A549 (cell line): ENCODE results near the gene SPRR3.

Experiments used
- BHLHE40 ChIP-seq: IDR thresholded peaks from 2 replicates; pipeline ENCODE4 v1.6.1; 2012; ENCODE audit warnings: low read depth, low read length, inconsistent platforms
- MAFK ChIP-seq: fragments of 450-650 bp; IDR thresholded peaks from 2 replicates; pipeline ENCODE4 v1.6.1; 2014; ENCODE audit not compliant: partially characterized antibody
- MYC ChIP-seq: IDR thresholded peaks from 2 replicates; pipeline ENCODE4 v1.6.1; 2012; ENCODE audit warnings: mild to moderate bottlenecking, inconsistent platforms, low read length, improper control_type of control experiment, borderline replicate concordance
- POLR2A ChIP-seq: IDR thresholded peaks from 2 replicates; pipeline ENCODE4 v1.6.1; 2012; ENCODE audit warnings: mild to moderate bottlenecking, low read length
- SMC3 ChIP-seq: fragments of >200 bp; sonication (Bioruptor Twin); formaldehyde crosslinking; IDR thresholded peaks from 3 replicates; pipeline ENCODE4 v1.6.1; 2018; ENCODE audit warnings: inconsistent platforms
- SREBF2 ChIP-seq: fragments of 450-650 bp; IDR thresholded peaks from 2 replicates; pipeline ENCODE4 v1.6.1; 2014; ENCODE audit warnings: mild to moderate bottlenecking, moderate library complexity
- TF ChIP-seq, protein P1 (sequence below): fragments of >200 bp; sonication (Bioruptor Twin); formaldehyde crosslinking; IDR thresholded peaks from 3 replicates; pipeline ENCODE4 v1.5.1; 2016
- TF ChIP-seq, protein P2 (sequence below): IDR thresholded peaks from 2 replicates; pipeline ENCODE4 v1.6.1; 2012
- TF ChIP-seq, protein P3 (sequence below): fragments of >200 bp; sonication (Bioruptor Twin); formaldehyde crosslinking; IDR thresholded peaks from 3 replicates; pipeline ENCODE4 v1.6.1; 2016
- TF ChIP-seq, protein P4 (sequence below): fragments of 150-350 bp; IDR thresholded peaks from 2 replicates; pipeline ENCODE4 v1.6.1; 2014; ENCODE audit warnings: low read depth, mild to moderate bottlenecking, low read length

- TF ChIP-seq, protein P1, sequence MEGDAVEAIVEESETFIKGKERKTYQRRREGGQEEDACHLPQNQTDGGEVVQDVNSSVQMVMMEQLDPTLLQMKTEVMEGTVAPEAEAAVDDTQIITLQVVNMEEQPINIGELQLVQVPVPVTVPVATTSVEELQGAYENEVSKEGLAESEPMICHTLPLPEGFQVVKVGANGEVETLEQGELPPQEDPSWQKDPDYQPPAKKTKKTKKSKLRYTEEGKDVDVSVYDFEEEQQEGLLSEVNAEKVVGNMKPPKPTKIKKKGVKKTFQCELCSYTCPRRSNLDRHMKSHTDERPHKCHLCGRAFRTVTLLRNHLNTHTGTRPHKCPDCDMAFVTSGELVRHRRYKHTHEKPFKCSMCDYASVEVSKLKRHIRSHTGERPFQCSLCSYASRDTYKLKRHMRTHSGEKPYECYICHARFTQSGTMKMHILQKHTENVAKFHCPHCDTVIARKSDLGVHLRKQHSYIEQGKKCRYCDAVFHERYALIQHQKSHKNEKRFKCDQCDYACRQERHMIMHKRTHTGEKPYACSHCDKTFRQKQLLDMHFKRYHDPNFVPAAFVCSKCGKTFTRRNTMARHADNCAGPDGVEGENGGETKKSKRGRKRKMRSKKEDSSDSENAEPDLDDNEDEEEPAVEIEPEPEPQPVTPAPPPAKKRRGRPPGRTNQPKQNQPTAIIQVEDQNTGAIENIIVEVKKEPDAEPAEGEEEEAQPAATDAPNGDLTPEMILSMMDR, result no peak
- no peak for TF ChIP-seq POLR2A
- TF ChIP-seq MAFK, result no peak
- TF ChIP-seq, protein P2, sequence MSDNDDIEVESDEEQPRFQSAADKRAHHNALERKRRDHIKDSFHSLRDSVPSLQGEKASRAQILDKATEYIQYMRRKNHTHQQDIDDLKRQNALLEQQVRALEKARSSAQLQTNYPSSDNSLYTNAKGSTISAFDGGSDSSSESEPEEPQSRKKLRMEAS, result no peak
- no peak for TF ChIP-seq SREBF2
- TF ChIP-seq, protein P3, sequence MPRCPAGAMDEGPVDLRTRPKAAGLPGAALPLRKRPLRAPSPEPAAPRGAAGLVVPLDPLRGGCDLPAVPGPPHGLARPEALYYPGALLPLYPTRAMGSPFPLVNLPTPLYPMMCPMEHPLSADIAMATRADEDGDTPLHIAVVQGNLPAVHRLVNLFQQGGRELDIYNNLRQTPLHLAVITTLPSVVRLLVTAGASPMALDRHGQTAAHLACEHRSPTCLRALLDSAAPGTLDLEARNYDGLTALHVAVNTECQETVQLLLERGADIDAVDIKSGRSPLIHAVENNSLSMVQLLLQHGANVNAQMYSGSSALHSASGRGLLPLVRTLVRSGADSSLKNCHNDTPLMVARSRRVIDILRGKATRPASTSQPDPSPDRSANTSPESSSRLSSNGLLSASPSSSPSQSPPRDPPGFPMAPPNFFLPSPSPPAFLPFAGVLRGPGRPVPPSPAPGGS, result no peak
- TF ChIP-seq, protein P4, sequence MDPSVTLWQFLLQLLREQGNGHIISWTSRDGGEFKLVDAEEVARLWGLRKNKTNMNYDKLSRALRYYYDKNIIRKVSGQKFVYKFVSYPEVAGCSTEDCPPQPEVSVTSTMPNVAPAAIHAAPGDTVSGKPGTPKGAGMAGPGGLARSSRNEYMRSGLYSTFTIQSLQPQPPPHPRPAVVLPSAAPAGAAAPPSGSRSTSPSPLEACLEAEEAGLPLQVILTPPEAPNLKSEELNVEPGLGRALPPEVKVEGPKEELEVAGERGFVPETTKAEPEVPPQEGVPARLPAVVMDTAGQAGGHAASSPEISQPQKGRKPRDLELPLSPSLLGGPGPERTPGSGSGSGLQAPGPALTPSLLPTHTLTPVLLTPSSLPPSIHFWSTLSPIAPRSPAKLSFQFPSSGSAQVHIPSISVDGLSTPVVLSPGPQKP, result no peak
- no peak for TF ChIP-seq BHLHE40
- no peak for TF ChIP-seq MYC
- TF ChIP-seq SMC3, result no peak
Measured at GRCh38 chr1:152954436-152954835, 47.1 kb upstream of the SPRR3 start.
